Measurements from ENCODE around the gene CXXC1.

- TF ChIP-seq, protein P1, sequence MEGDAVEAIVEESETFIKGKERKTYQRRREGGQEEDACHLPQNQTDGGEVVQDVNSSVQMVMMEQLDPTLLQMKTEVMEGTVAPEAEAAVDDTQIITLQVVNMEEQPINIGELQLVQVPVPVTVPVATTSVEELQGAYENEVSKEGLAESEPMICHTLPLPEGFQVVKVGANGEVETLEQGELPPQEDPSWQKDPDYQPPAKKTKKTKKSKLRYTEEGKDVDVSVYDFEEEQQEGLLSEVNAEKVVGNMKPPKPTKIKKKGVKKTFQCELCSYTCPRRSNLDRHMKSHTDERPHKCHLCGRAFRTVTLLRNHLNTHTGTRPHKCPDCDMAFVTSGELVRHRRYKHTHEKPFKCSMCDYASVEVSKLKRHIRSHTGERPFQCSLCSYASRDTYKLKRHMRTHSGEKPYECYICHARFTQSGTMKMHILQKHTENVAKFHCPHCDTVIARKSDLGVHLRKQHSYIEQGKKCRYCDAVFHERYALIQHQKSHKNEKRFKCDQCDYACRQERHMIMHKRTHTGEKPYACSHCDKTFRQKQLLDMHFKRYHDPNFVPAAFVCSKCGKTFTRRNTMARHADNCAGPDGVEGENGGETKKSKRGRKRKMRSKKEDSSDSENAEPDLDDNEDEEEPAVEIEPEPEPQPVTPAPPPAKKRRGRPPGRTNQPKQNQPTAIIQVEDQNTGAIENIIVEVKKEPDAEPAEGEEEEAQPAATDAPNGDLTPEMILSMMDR (IDR thresholded peaks at IDR 0.05) = no peak
- no peak for TF ChIP-seq POLR2A (IDR thresholded peaks at IDR 0.05)
Observed at GRCh38 chr18:50287028-50287440, 458 bp downstream of the CXXC1 start.

Measured in sigmoid colon (tissue), 3 donors.